ENCODE measurements around the gene TDRD10.
A peak's percentile ranks its signal among the peaks of the same experiment; 100 is the strongest.

The TDRD10 gene

GRCh38 chr1:154502066-154502743 is at the start of gene TDRD10, which contains the start of gene SHE:
Gene TDRD10, plus strand, starts transcription at chr1:154502219. Its CDS starts 4,685 bp downstream, at chr1:154506904.
Gene SHE, minus strand, starts transcription at chr1:154502412. Its CDS starts 386 bp downstream, at chr1:154502026.
- DNase-seq: no peak

DNA sequence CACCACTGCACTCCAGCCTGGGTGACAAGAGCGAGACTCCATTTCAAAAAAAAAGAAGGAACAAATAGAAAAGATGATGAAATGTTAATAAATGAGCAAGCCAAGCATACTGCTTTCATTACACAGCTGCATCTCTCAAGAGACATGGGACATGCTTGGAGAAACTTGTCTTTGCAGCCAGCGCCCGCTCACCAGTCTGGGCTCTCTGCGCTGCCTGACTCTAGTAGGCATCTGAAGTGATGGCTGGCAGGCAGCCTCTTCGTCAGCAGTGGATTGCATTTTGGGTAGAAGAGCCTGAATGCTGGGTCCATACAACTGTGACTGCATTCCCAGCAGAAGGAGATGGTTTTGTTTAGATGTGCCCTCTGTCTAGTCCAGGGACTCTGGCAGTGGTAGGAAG is 48.9 kb upstream of the TDRD10 start:
- DNase-seq: no peak

- DNase-seq: no peak
These were observed 48.3 kb upstream of the TDRD10 start for GRCh38 chr1:154453574-154454352.

GRCh38 chr1:154454386-154455120 is 47.5 kb upstream of the TDRD10 start:
- no peak for DNase-seq

- DNase-seq: no peak
These were observed 45.4 kb upstream of the TDRD10 start for GRCh38 chr1:154456631-154457030.

GRCh38 chr1:154459080-154459479 is 42.9 kb upstream of the TDRD10 start:
- DNase-seq: no peak

- no peak for DNase-seq
These were observed 41.2 kb upstream of the TDRD10 start for GRCh38 chr1:154460695-154461260.

DNA sequence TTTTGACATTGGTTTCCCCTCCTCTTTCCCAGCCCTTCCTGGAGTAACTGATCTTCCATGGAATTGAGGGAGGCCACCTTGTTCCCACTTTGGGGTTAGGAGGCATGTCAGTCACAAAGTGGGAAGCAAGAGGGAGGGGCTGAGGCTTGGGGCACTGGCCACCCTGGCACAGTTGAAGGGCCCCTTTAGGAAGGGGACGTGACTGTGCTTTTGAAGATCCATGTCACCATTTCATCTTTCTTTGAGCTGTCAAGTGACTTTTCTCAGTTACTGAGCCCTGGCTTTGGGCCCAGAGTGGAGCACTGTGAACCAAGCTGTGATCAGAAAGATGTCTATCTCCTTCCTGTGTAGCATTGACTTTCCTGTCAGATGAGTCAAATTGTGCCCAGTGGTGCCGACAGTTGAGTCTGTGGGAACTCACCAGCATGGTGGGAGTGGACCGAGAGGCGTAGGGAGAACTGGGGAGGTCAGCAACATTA is 38.5 kb upstream of the TDRD10 start:
- DNase-seq: no peak

DNA sequence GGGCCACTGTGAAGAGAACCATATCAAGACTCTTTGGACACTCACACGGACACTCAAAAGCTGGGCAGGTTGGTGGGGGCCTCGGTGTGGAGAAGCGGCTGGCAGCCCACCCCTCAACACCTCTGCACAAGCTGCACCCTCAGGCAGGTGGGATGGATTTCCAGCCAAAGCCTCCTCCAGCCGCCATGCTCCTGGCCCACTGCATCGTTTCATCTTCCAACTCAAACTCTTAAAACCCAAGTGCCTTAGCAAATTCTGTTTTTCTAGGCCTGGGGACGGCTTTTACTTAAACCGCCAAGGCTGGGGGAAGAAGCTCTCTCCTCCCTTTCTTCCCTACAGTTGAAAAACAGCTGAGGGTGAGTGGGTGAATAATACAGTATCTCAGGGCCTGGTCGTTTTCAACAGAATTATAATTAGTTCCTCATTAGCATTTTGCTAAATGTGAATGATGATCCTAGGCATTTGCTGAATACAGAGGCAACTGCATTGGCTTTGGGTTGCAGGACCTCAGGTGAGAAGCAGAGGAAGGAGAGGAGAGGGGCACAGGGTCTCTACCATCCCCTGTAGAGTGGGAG is 36.3 kb upstream of the TDRD10 start:
- DNase-seq: no peak

DNA sequence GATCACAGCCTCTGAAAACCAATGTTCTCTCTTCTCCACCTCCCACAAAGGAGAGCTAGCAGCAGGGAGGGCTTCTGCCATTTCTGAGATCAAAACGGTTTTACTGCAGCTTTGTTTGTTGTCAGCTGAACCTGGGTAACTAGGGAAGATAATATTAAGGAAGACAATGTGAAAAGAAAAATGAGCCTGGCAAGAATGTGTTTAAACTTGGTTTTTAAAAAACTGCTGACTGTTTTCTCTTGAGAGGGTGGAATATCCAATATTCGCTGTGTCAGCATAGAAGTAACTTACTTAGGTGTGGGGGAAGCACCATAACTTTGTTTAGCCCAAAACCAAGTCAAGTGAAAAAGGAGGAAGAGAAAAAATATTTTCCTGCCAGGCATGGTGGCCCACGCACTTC is 35.8 kb upstream of the TDRD10 start:
- no peak for DNase-seq

DNA sequence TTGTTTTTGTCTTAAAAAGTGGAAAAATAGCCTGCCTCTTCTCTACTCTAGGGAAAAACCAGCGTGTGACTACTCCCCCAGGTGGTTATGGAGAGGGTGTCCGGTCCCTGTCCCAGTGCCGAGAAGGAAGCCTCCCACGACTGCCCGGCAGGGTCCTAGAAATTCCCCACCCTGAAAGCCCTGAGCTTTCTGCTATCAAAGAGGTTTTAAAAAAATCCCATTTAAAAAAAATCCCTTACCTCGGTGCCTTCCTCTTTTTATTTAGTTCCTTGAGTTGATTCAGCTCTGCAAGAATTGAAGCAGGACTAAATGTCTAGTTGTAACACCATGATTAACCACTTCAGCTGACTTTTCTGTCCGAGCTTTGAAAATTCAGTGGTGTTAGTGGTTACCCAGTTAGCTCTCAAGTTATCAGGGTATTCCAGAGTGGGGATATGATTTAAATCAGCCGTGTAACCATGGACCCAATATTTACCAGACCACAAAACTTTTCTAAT is 35.0 kb upstream of the TDRD10 start:
- DNase-seq: no peak

- DNase-seq: no peak
These were observed 34.5 kb upstream of the TDRD10 start for GRCh38 chr1:154467434-154468102.

DNA sequence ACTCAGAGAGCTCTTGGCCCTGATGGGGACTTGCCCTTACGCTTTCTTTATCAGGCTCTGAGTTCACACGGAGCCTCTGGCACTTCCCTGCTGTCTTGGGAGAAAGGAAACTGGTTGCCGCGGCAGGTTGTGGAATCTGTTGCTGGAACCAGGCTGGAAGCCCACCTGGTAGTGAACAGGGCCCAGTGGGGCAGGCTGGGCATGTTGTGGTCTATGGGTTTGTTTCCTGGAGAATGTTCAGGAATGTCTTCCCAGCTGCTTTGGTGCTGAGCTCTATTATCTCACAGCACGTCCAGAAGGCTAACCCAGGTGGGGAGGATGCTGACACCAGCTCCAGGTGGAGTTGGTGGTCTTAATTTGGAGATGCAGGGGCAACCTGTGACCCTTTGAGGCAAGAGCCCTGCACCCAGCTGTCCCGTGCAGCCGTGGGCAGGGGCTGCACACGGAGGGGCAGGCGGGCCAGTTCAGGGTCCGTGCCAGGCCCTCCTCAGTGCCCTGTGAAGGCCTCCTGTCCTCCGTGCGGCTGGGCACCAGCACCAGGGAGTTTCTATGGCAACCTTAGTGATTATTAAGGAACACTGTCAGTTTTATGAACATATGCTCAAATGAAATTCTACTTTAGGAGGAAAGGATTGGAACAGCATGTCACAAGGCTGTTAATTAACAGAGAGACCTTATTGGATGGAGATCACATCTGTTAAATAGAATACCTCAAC is 33.3 kb upstream of the TDRD10 start:
- DNase-seq: no peak

- DNase-seq: no peak
These were observed 32.0 kb upstream of the TDRD10 start for GRCh38 chr1:154469844-154470560.

DNA sequence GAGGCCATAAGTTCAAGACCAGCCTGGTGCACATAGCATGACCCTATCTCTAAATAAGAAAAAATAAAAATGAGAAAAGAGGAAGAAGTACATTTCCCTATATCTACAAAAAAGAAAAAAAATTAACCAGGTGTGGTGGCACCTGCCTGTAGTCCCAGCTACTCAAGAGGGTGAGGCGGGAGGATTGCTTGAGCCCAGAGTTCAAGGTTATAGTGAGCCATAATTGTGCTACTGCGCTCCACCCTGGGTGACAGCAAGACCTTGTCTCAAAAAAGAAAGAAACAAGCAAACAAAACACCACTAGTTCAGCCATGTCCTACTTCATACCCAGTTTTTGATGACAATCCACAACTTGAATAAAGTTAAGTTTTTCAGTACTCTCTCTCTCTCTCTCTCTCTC is 30.7 kb upstream of the TDRD10 start:
- DNase-seq: no peak

- no peak for DNase-seq
These were observed 27.2 kb upstream of the TDRD10 start for GRCh38 chr1:154474802-154475201.

DNA sequence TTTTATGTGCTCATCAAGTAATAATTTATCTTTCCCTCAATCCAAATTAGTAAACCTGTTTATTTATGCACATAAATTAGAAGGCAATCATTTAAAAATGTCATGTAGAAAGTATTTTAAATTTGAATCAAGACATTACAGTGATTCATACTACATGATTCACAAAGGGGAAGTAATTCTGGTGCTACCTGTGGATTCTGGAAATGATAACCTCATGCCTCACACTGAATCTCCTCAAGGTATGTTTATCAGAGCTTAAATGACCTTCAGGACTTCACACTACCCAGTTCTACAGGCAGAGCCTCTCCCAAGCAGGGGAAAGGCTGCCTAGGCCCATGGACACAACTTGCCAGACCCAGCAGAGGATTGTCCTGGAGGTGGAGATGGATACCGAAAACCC is 25.2 kb upstream of the TDRD10 start:
- DNase-seq: no peak

DNA sequence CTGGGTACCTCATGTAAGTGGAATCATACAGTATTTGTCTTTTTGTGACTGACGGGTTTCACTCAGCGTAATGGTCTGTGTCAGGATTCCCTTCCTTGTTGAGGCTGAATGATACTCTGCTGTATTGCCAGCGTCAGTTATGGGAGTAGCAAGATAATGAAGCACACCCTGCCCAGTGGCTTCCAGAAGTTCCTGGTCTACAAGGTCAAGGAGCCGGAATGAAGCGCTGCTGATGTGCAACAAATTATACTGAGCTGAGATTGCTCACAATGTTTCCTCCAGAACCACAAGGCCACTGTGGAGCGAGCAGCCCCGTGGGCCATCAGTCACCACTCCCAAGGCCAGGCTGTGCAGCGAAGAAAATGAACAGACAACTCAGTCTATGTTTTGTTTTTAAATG is 24.0 kb upstream of the TDRD10 start:
- no peak for DNase-seq

GRCh38 chr1:154478639-154479038 is 23.4 kb upstream of the TDRD10 start:
- no peak for DNase-seq

DNA sequence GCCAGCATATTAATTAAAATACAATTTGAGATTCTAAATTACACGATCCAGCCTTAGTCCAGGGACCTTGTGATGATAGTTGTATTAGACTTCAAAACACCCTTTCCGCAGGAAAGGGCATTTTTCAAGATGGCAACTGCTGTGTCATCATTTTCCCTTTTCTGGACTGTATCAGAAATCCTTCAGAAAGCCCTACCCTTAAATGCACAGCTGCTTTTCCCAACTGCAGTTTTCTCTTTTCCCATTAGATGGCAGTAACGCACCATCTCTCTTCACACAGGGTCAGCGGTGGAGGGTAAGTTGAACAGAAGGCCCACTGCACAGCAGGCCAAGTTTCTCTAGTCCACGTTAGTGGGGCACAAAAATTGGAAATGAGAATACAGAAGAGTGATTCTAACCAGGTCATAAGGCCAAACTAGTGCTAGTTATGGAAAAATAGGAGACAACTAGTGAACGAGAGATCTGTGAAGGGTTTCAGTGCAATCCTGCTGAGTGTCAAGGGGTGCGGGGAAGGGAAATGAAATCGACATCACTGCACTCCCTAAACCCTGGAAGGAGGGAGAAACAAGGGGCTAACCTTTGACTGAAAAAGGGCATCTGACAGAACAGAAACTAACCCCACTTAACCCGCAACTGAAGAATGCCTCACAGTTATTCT is 22.1 kb upstream of the TDRD10 start:
- DNase-seq: peak; percentile 81

Measured in NCI-H1105 treated with DMSO at 0.1 percent for 48 hours (cell line).